ENCODE measurements around the gene GPR25.

GPR25 gene

DNA sequence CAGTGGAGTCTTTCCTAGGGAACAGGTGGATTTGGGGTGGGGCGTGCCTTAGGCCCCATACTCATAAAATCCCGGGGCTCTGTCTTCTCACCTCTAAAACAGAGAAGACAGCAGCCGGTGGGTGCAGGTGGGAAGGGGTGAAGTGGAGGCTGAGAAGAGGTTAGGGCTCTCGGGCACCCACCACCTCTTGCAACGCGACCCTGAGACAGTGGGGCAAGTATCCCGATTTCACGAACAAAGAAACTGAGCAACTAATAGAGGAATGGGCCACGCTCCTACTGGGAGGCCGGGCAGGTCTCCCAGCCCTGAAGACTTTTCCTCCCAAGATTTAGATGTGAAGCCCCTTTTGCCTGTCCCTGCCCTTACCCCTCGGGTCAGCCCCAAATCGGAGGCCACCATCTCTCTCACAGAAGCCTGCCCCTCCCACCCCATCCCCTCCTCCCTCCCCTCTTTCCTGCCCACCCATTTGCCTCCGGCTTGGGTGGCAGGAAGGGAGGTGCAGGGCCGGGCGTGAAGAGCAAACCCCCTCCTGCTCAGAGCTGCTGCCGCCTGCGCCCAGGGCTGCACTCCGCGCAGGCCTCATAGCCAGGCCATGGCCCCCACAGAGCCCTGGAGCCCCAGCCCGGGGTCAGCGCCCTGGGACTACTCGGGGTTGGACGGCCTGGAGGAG lies at the start of gene GPR25:
TSS of gene GPR25 (plus strand) at position 536 of the 670 bp plus-strand sequence. CDS start at position 593, 57 bp downstream.
- no peak within 1 kb of the TSS for H3K4me3 ChIP-seq (ENCODE audit: low read depth, low read length)
- no peak for DNase-seq (ENCODE audit: low read depth)
- TF ChIP-seq, protein P1, sequence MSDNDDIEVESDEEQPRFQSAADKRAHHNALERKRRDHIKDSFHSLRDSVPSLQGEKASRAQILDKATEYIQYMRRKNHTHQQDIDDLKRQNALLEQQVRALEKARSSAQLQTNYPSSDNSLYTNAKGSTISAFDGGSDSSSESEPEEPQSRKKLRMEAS (IDR thresholded peaks at IDR 0.05; ENCODE audit: low read depth, low read length), result no peak
- TF ChIP-seq CTCF (IDR thresholded peaks at IDR 0.05; ENCODE audit: low read depth, low read length) (no peak), MYC (IDR thresholded peaks at IDR 0.05; ENCODE audit: low read depth, low read length) (no peak), POLR2A (IDR thresholded peaks at IDR 0.05; ENCODE audit: extremely low read depth, insufficient read length) (no peak)

DNA sequence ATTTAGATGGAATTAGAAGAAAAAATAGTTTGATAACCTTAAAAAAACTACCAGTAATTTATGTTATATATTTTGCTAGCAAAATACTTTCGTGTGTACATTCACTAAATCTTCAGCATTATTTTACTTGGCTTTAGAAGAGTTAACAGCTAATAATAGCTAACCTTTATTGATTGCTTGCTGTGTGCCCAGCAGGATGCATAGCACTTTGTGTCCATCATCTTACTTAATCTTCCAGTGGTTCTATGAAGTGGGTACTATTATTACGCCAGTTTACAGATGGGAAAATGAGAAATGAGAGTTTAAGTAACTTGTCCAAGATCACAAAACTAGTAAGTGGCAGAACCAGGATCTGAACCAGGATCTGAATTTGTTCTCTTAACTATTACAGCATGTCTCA lies 41.7 kb upstream of the GPR25 start:
- TF ChIP-seq POLR2A (IDR thresholded peaks at IDR 0.05; ENCODE audit: extremely low read depth, insufficient read length), result no peak
- TF ChIP-seq, protein P1 (IDR thresholded peaks at IDR 0.05; ENCODE audit: low read depth, low read length), result no peak
- no peak for TF ChIP-seq CTCF (IDR thresholded peaks at IDR 0.05; ENCODE audit: low read depth, low read length)
- no peak for TF ChIP-seq MYC (IDR thresholded peaks at IDR 0.05; ENCODE audit: low read depth, low read length)
- no peak overlapping the region for H3K4me3 ChIP-seq (ENCODE audit: low read depth, low read length)
- DNase-seq (ENCODE audit: low read depth), result no peak

- TF ChIP-seq, protein P1 (IDR thresholded peaks at IDR 0.05; ENCODE audit: low read depth, low read length), result no peak
- TF ChIP-seq MYC (IDR thresholded peaks at IDR 0.05; ENCODE audit: low read depth, low read length) (no peak), POLR2A (IDR thresholded peaks at IDR 0.05; ENCODE audit: extremely low read depth, insufficient read length) (no peak), CTCF (IDR thresholded peaks at IDR 0.05; ENCODE audit: low read depth, low read length) (no peak)
- no peak overlapping the region for H3K4me3 ChIP-seq (ENCODE audit: low read depth, low read length)
- DNase-seq (ENCODE audit: low read depth), result no peak
Measured at GRCh38 chr1:200834383-200834782, 38.4 kb upstream of the GPR25 start.

- no peak for DNase-seq (ENCODE audit: low read depth)
- TF ChIP-seq CTCF (IDR thresholded peaks at IDR 0.05; ENCODE audit: low read depth, low read length) (no peak), POLR2A (IDR thresholded peaks at IDR 0.05; ENCODE audit: extremely low read depth, insufficient read length) (no peak), MYC (IDR thresholded peaks at IDR 0.05; ENCODE audit: low read depth, low read length) (no peak)
- TF ChIP-seq, protein P1 (IDR thresholded peaks at IDR 0.05; ENCODE audit: low read depth, low read length), result no peak
- no peak overlapping the region for H3K4me3 ChIP-seq (ENCODE audit: low read depth, low read length)
Measured at GRCh38 chr1:200836213-200836612, 36.6 kb upstream of the GPR25 start.

DNA sequence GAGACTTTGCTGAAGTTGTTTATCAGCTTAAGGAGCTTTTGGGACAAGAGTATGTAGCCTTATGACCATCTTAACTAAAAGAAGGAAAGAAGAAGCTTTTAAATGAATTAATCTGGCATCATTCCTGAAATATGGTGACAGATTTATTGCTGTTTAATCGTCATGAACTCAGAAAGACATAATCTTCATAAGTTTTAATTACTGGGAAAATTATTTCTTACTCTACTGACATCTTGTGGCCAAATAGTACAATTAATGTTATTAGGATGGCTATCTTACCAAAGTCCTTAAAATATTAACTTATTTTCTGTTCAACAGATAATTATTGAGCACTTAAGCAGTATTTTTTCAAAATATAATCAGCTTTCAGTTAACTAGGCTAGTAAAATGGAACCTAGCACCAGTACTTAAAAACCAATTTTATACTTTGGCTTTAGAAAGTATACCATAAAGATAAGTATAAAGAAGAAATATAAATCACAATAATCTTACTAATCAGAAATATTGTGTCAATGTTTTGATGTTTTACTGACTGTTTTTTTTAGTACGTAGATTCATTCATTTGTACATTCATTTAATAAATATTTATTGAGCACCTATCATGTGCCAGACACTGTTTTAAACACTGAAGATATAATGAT lies 34.7 kb upstream of the GPR25 start:
- H3K4me3 ChIP-seq (ENCODE audit: low read depth, low read length), result no peak overlapping the region
- DNase-seq (ENCODE audit: low read depth), result peak; percentile 26
- TF ChIP-seq, protein P1 (IDR thresholded peaks at IDR 0.05; ENCODE audit: low read depth, low read length), result no peak
- no peak for TF ChIP-seq CTCF (IDR thresholded peaks at IDR 0.05; ENCODE audit: low read depth, low read length)
- no peak for TF ChIP-seq POLR2A (IDR thresholded peaks at IDR 0.05; ENCODE audit: extremely low read depth, insufficient read length)
- no peak for TF ChIP-seq MYC (IDR thresholded peaks at IDR 0.05; ENCODE audit: low read depth, low read length)

Data from NB4 (cell line).